ENCODE measurements around the gene ADAMTS12. TPM values are rescaled to one million over a fixed set of nuclear protein-coding genes. Genes with fewer than 3 reads are reported as not detected.

The ADAMTS12 gene
- polyA plus RNA-seq, 3 donors: not detected

DNA sequence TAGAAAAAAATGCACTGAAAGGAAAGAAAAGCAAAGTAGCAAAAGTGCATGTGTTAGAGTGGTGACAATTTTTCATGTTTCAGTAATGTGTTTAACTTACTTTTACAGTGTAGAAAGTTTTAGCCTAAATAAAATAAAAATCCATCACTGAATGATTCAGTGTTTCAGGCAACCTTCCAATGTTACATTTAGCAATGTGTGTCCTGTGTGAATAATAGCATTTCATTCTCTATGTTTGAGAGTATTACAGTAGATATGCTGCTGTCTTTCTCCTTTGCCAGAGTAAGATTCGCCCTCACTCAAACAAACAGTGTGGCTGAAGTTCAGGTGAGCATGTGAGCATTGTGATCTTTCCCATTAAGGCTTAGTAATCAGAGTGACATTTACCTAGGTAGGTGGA, 279.9 kb downstream of the ADAMTS12 start:
- TF ChIP-seq, protein P1, sequence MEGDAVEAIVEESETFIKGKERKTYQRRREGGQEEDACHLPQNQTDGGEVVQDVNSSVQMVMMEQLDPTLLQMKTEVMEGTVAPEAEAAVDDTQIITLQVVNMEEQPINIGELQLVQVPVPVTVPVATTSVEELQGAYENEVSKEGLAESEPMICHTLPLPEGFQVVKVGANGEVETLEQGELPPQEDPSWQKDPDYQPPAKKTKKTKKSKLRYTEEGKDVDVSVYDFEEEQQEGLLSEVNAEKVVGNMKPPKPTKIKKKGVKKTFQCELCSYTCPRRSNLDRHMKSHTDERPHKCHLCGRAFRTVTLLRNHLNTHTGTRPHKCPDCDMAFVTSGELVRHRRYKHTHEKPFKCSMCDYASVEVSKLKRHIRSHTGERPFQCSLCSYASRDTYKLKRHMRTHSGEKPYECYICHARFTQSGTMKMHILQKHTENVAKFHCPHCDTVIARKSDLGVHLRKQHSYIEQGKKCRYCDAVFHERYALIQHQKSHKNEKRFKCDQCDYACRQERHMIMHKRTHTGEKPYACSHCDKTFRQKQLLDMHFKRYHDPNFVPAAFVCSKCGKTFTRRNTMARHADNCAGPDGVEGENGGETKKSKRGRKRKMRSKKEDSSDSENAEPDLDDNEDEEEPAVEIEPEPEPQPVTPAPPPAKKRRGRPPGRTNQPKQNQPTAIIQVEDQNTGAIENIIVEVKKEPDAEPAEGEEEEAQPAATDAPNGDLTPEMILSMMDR (IDR thresholded peaks at IDR 0.05): no peak
- no peaks in the 10 kb centered on the region for H3K36me3 ChIP-seq (replicated peaks in 1 of 2; ENCODE audit: control insufficient read depth in 1 of 2, insufficient read depth in 2 of 2, low read length in 2 of 2)
- Mint-ChIP-seq H3K27me3 (ENCODE audit: low read depth in 3 of 3) (peaks cover 0 to 2% (median 1%) of the 10 kb centered on the region in 3 donors), H3K36me3 (no peaks in the 10 kb centered on the region), H3K27ac (no peak overlapping the region), H3K4me1 (no peaks in the 10 kb centered on the region), H3K9me3 (peaks cover 0 to 7% (median 0%) of the 10 kb centered on the region in 7 donors), H3K4me3 (no peak overlapping the region)
- WGBS (ENCODE audit: insufficient coverage): no CpG with 5 or more reads among the region's 1 CpG
- no peaks in the 10 kb centered on the region for H4K20me1 ChIP-seq (ENCODE audit: insufficient read depth, low read length)
- no peak overlapping the region for H3K4me2 ChIP-seq (replicated peaks; ENCODE audit: extremely low read depth, low read length, poor library complexity, severe bottlenecking)
- H3K27me3 ChIP-seq (ENCODE audit: control insufficient read depth in 2 of 2, insufficient read depth in 2 of 2, low read length in 2 of 2): no peaks in the 10 kb centered on the region
- intact Hi-C loops (cut with micrococcal nuclease): loop anchor here in 1 of 2 donors (5.0 kb wide), 1 partner anchor 55 kb away; no protein-coding TSS in a partner anchor
- H3K27ac ChIP-seq (ENCODE audit: low read depth in 1 of 2, low read length in 2 of 2): no peak overlapping the region
- no peak overlapping the region for H3K9ac ChIP-seq (ENCODE audit: insufficient read depth, low read length, poor library complexity, severe bottlenecking)
- no peak overlapping the region for H2AFZ ChIP-seq (ENCODE audit: insufficient read depth, low read depth, low read length, poor library complexity, severe bottlenecking)
- H3K79me2 ChIP-seq (ENCODE audit: insufficient read depth, low read length): no peaks in the 10 kb centered on the region
- no peaks in the 10 kb centered on the region for H3K4me1 ChIP-seq (ENCODE audit: control insufficient read depth in 1 of 2, insufficient read depth in 2 of 2, low read length in 2 of 2)
- no peak for DNase-seq
- H3K4me3 ChIP-seq (replicated peaks in 1 of 3; ENCODE audit: low read depth in 2 of 3, low read length in 3 of 3): no peak overlapping the region
- no peaks in the 10 kb centered on the region for H3K9me3 ChIP-seq (replicated peaks in 1 of 2; ENCODE audit: control insufficient read depth in 1 of 2, insufficient read depth in 1 of 2, low read length in 2 of 2)

DNA sequence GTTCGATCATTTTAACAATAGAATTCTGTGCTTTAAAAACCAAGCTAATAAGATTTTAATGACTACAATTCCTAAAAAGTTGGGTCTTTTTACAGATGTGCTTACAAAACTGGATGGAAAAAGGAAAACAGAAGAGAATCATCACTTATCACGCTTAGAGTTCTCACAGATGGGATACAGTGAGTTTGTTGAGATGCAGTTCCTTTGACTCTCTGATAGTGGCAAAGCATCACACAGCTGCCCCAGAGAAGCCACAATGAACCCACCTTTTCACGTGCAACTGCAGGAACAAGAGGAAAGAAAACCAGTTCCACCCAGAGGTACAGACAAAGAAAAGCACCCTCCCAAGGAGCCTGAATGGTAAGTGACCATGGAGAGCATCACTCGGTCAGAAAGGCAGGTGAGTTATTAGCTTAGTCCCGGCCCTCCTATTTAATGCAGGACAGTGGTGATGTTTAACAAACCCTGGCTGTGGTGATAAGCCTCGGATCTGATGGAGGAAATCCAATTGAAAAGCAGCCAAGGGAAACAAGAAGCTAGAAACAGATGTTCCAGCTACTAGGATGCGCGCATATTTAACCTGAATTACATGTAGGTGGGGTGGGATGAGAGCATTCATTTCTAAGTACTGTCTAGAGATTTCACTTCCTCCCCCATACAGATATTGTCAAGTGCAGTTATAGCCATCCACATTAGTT, 283.3 kb downstream of the ADAMTS12 start:
- no peak overlapping the region for H3K4me2 ChIP-seq (replicated peaks; ENCODE audit: extremely low read depth, low read length, poor library complexity, severe bottlenecking)
- WGBS (ENCODE audit: insufficient coverage): 65% methylated on average over 3 of the region's 8 CpGs
- H3K4me1 Mint-ChIP-seq: no peaks in the 10 kb centered on the region
- H3K4me3 Mint-ChIP-seq: no peak overlapping the region
- intact Hi-C loops (cut with micrococcal nuclease): no loop called here
- H3K4me1 ChIP-seq (ENCODE audit: control insufficient read depth in 1 of 2, insufficient read depth in 2 of 2, low read length in 2 of 2): no peaks in the 10 kb centered on the region
- no peak overlapping the region for H3K9ac ChIP-seq (ENCODE audit: insufficient read depth, low read length, poor library complexity, severe bottlenecking)
- peaks cover 0 to 5% (median 0%) of the 10 kb centered on the region in 7 donors for H3K9me3 Mint-ChIP-seq
- no peak overlapping the region for H3K4me3 ChIP-seq (replicated peaks in 1 of 3; ENCODE audit: low read depth in 2 of 3, low read length in 3 of 3)
- H4K20me1 ChIP-seq (ENCODE audit: insufficient read depth, low read length): no peaks in the 10 kb centered on the region
- no peak overlapping the region for H3K27ac ChIP-seq (ENCODE audit: low read depth in 1 of 2, low read length in 2 of 2)
- H3K27ac Mint-ChIP-seq: no peak overlapping the region
- H3K27me3 Mint-ChIP-seq (ENCODE audit: low read depth in 3 of 3): peaks cover 0 to 3% (median 2%) of the 10 kb centered on the region in 3 donors
- no peaks in the 10 kb centered on the region for H3K36me3 ChIP-seq (replicated peaks in 1 of 2; ENCODE audit: control insufficient read depth in 1 of 2, insufficient read depth in 2 of 2, low read length in 2 of 2)
- peaks cover 0 to 3% of the 10 kb centered on the region in 2 donors for H3K27me3 ChIP-seq (ENCODE audit: control insufficient read depth in 2 of 2, insufficient read depth in 2 of 2, low read length in 2 of 2)
- TF ChIP-seq, protein P1 (IDR thresholded peaks at IDR 0.05): no peak
- H3K9me3 ChIP-seq (replicated peaks in 1 of 2; ENCODE audit: control insufficient read depth in 1 of 2, insufficient read depth in 1 of 2, low read length in 2 of 2): no peaks in the 10 kb centered on the region
- no peak overlapping the region for H2AFZ ChIP-seq (ENCODE audit: insufficient read depth, low read depth, low read length, poor library complexity, severe bottlenecking)
- H3K79me2 ChIP-seq (ENCODE audit: insufficient read depth, low read length): no peaks in the 10 kb centered on the region
- DNase-seq: no peak
- no peaks in the 10 kb centered on the region for H3K36me3 Mint-ChIP-seq

Data from CD14-positive monocyte (primary cell).